Testis (tissue), 3 donors: ENCODE measurements around the gene ZNF653. TPM values are rescaled to one million over a fixed set of nuclear protein-coding genes. Genes with fewer than 3 reads are reported as not detected.

Experiments
- DNase-seq: peaks from one replicate; pipeline ENCODE4 v3.0.0-alpha.2; 2019
- H3K27ac ChIP-seq, 2 donors: fragments of 200-600 bp; sonication (generic); one replicate each; pipeline ENCODE4 v1.5.1; 2019
- H3K27me3 ChIP-seq: fragments of 200-600 bp; sonication (generic); one replicate; pipeline ENCODE4 v1.5.1; 2019
- H3K36me3 ChIP-seq: fragments of 200-600 bp; sonication (generic); one replicate; pipeline ENCODE4 v1.5.1; 2017; ENCODE audit warnings: low read depth; ENCODE audit errors: missing control alignments
- H3K4me1 ChIP-seq: fragments of 200-600 bp; sonication (generic); one replicate; pipeline ENCODE4 v1.5.1; 2019
- H3K4me3 ChIP-seq, 2 donors: fragments of 200-600 bp; sonication (generic); one replicate each; pipeline ENCODE4 v1.5.1; 2017 to 2019
- H3K9me3 ChIP-seq: fragments of 200-600 bp; sonication (generic); one replicate; pipeline ENCODE4 v1.5.1; 2017
- POLR2A ChIP-seq: fragments of 450-650 bp; IDR thresholded peaks from one replicate; pipeline ENCODE4 v1.6.1; 2017; ENCODE audit warnings: antibody characterized with exemption, mild to moderate bottlenecking, moderate library complexity
- WGBS, 2 donors: methylation state at CpG; one replicate each; pipeline ENCODE4 v1.1.5; 2018; 5-methylcytosine and 5-hydroxymethylcytosine counted together
- intact Hi-C: fragments of 100-400 bp; cut with DNase I; formaldehyde crosslinking; loops from one replicate; pipeline ENCODE4 v1.15.1; 2023; ENCODE audit warnings: low total_unique reads
- polyA plus RNA-seq: library from polyadenylated mRNA; stranded (reverse); fragments of 350-450 nt; fragmentation: Illumina TruSeq; extraction: RNeasy Lipid Tissue Mini Kit (QIAGEN cat#74804); gene quantifications from one replicate; pipeline ENCODE4 v1.2.3, GENCODE V29; 2014; ENCODE audit warnings: low read depth, low replicate concordance; ENCODE audit not compliant: insufficient read depth
- total RNA-seq, 2 donors: library from RNA; depleted of rRNA; stranded (reverse); fragments of >200 nt; gene quantifications; one replicate each; pipeline ENCODE4 v1.2.3, GENCODE V29; 2016
- TF ChIP-seq, protein P1 (sequence below), 3 experiments: fragments of 450-650 bp in 2 of 3; fragments of 200-600 bp in 1 of 3; sonication (generic) in 1 of 3; IDR thresholded peaks; one replicate each; pipeline ENCODE4 v1.5.1; 2016 to 2019; ENCODE audit warnings: antibody characterized with exemption in 3 of 3, mild to moderate bottlenecking in 2 of 3, moderate library complexity in 1 of 3

ZNF653 gene
- total and polyA plus RNA-seq, 3 donors from 2014 or later = 36.8 to 53.3 (median 45.9) TPM

DNA sequence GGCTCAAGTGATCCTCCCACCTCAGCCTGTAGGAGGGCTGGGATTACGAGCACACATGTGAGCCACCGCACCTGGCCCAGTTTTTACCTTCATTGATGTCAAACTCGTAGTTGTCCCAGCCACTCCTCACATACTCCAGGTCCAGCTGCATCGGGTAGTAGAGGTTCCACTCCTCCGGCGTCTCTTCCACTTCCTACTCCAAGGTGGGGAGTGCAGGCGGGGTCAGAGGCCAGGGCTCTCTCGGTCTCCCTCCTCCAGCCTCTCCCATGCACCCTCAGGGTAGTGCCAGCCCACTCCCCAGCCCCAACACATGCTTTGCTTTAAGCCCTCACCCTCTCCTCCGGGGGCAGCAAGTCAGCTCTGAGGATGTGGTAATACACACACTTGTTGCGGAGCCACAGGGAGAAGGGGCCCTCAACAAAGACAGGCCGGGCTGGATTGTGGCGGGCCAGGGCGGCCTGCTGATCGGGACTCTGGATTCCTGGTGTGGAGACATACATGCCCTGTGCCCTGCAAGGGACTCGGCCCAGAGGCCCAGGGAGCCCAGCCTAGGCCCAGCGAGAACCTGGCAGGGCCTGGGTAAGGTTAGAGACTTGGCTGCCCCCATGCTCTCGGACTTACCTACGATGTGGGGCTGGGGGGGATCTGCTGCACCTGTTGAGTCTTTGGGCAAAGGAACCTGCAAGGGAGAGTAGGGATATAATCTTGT lies 1.9 kb upstream of the ZNF653 start:
- no peaks in the 10 kb centered on the region for H3K36me3 ChIP-seq
- H3K4me3 ChIP-seq = no peak overlapping the region
- H3K27me3 ChIP-seq = no peaks in the 10 kb centered on the region
- intact Hi-C loops = no loop called here
- 77 to 86% methylated on average over 14 to 18 of the region's 18 CpGs for WGBS, 2 donors
- no peak for TF ChIP-seq POLR2A
- TF ChIP-seq, protein P1, sequence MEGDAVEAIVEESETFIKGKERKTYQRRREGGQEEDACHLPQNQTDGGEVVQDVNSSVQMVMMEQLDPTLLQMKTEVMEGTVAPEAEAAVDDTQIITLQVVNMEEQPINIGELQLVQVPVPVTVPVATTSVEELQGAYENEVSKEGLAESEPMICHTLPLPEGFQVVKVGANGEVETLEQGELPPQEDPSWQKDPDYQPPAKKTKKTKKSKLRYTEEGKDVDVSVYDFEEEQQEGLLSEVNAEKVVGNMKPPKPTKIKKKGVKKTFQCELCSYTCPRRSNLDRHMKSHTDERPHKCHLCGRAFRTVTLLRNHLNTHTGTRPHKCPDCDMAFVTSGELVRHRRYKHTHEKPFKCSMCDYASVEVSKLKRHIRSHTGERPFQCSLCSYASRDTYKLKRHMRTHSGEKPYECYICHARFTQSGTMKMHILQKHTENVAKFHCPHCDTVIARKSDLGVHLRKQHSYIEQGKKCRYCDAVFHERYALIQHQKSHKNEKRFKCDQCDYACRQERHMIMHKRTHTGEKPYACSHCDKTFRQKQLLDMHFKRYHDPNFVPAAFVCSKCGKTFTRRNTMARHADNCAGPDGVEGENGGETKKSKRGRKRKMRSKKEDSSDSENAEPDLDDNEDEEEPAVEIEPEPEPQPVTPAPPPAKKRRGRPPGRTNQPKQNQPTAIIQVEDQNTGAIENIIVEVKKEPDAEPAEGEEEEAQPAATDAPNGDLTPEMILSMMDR (IDR thresholded peaks at IDR 0.05) = no peak
- H3K4me1 ChIP-seq = peaks cover 4% of the 10 kb centered on the region
- DNase-seq = no peak
- H3K9me3 ChIP-seq = no peaks in the 10 kb centered on the region
- H3K27ac ChIP-seq = no peak overlapping the region

DNA sequence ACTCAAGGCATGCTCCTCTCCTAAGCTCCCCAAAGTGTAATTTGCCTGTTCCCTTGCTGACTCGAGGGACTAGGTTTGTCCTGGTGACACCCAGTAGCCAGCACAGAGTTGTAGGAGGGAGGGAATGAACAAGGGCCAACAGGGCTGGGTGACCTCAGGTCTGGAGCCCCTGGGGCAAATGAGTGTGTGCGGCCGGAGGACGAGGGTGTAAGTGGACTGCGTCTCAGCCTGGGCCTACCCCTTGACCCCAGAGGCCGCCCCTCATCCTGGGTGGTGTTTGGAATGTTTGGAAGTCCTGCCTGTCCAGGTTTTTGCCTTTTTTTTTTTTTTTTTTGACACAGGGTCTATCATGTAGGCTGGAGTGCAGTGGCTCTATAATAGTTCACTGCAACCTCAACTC lies 1.3 kb upstream of the ZNF653 start:
- 77 to 79% methylated on average over 6 of the region's 6 CpGs for WGBS, 2 donors
- Histone ChIP-seq H3K4me3 (no peak overlapping the region), H3K36me3 (no peaks in the 10 kb centered on the region), H3K27me3 (no peaks in the 10 kb centered on the region), H3K9me3 (no peaks in the 10 kb centered on the region), H3K4me1 (peaks cover 4% of the 10 kb centered on the region), H3K27ac (no peak overlapping the region)
- TF ChIP-seq, protein P1 (IDR thresholded peaks at IDR 0.05) = no peak
- no peak for TF ChIP-seq POLR2A
- no peak for DNase-seq
- intact Hi-C loops = no loop called here

DNA sequence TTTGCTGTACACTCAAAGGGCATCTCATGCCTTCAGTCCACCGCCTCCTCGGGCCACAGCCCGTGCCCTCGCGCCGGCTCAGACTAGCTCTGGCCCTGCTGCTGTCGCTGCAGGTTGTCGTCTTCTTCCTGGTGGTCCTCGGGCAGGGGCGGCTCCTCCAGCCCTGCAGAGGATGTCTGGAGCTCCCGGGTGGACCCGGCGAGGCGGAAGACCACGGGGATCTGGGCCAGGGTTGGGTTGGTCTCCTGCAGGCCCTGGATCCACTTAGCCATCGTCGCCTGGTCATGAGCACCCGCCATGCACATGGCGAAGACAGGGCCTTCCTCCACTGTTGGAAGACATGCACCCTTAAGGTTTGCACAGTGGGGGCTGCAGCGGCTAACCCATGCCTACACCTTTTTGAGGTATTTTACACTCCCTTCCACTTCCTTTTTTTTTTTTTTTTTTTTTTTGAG lies 489 bp upstream of the ZNF653 start:
- Histone ChIP-seq H3K36me3 (no peaks in the 10 kb centered on the region), H3K4me3 (peak overlapping the region; percentile 89 to 99), H3K4me1 (peaks cover 4% of the 10 kb centered on the region), H3K27me3 (no peaks in the 10 kb centered on the region), H3K9me3 (no peaks in the 10 kb centered on the region), H3K27ac (peak overlapping the region; percentile 89 to 93)
- TF ChIP-seq, protein P1 (IDR thresholded peaks at IDR 0.05) = no peak
- TF ChIP-seq POLR2A = no peak
- intact Hi-C loops = no loop called here
- DNase-seq = no peak
- WGBS, 2 donors = 20 to 30% methylated on average over 20 of the region's 20 CpGs

DNA sequence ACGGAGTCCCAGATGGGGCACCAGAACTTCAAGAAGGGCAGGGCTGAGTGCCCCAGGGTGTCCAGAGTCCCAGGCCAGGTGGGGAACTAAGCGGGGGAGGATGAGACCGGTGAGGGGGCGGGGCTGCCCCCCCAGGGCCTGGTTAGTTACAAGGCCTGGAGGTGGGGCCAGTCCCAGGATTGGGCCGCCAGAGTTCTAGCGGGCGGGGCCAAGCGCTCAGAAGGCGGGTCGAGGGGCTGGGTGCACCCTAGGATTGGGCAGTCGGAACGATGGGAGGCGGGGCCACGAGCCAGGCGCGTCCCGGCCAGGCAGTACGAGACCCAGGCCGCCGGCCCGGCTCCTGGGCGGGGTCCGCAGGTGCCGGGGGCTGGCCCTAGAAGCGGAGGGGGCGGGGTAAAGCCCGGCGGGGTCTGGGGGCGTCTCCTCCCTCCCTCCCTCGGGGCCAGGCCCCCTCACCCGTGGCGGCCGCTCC lies 571 bp downstream of the ZNF653 start:
- 0% methylated on average over 2 to 20 of the region's 33 CpGs for WGBS, 2 donors
- peak overlapping the region; percentile 89 to 99 for H3K4me3 ChIP-seq
- TF ChIP-seq, protein P1 (IDR thresholded peaks at IDR 0.05) = no peak
- peak; percentile 98 for DNase-seq
- H3K27me3 ChIP-seq = no peaks in the 10 kb centered on the region
- H3K9me3 ChIP-seq = no peaks in the 10 kb centered on the region
- intact Hi-C loops = no loop called here
- peaks cover 8% of the 10 kb centered on the region for H3K4me1 ChIP-seq
- peak overlapping the region; percentile 89 to 93 for H3K27ac ChIP-seq
- no peaks in the 10 kb centered on the region for H3K36me3 ChIP-seq
